GM23338 (cell line): Measurements from ENCODE around the gene DMD. TPM values are rescaled to one million over a fixed set of nuclear protein-coding genes. Genes with fewer than 3 reads are reported as not detected.

ENCODE experiments used
- ATAC-seq: fragments of 200-7000 bp; cut with Tn5 transposase; 3 replicates; pipeline ENCODE4 v1.9.1; 2020
- DNase-seq: peaks from one replicate; pipeline ENCODE4 v3.0.0-alpha.2; 2015; ENCODE audit warnings: low spot score
- H2AFZ ChIP-seq: fragments of 200-600 bp; sonication (generic); 2 replicates; pipeline ENCODE4 v1.8.0; 2016; ENCODE audit warnings: antibody characterized with exemption, mild to moderate bottlenecking, moderate library complexity
- H3F3A ChIP-seq: fragments of 200-600 bp; sonication (generic); replicated peaks from 2 replicates; pipeline ENCODE4 v1.8.0; 2017; ENCODE audit warnings: antibody characterized with exemption, mixed run types, low read depth
- H3K27ac ChIP-seq: fragments of 200-600 bp; sonication (generic); 2 replicates; pipeline ENCODE4 v1.6.1; 2016; ENCODE audit warnings: low read depth
- H3K27me3 ChIP-seq: fragments of 200-600 bp; sonication (generic); 2 replicates; pipeline ENCODE4 v1.8.0; 2016; ENCODE audit warnings: mild to moderate bottlenecking, mixed run types, moderate library complexity; ENCODE audit not compliant: insufficient read depth
- H3K36me3 ChIP-seq: fragments of 200-600 bp; sonication (generic); 2 replicates; pipeline ENCODE4 v1.8.0; 2016; ENCODE audit warnings: mild to moderate bottlenecking; ENCODE audit not compliant: insufficient read depth
- H3K4me1 ChIP-seq: fragments of 200-600 bp; sonication (generic); 2 replicates; pipeline ENCODE4 v1.8.0; 2016; ENCODE audit warnings: mild to moderate bottlenecking, moderate library complexity; ENCODE audit not compliant: insufficient read depth
- H3K4me2 ChIP-seq: fragments of 200-600 bp; sonication (generic); 2 replicates; pipeline ENCODE4 v1.7.1; 2017; ENCODE audit warnings: mixed run types
- H3K4me3 ChIP-seq: fragments of 200-600 bp; sonication (generic); 2 replicates; pipeline ENCODE4 v1.6.1; 2016; ENCODE audit warnings: mixed run types
- H3K79me2 ChIP-seq: fragments of 200-600 bp; sonication (generic); replicated peaks from 2 replicates; pipeline ENCODE4 v1.8.0; 2017; ENCODE audit warnings: mild to moderate bottlenecking; ENCODE audit not compliant: insufficient read depth
- H3K9me2 ChIP-seq: fragments of 200-600 bp; sonication (generic); 2 replicates; pipeline ENCODE4 v1.8.0; 2017; ENCODE audit not compliant: insufficient read depth
- H4K20me1 ChIP-seq: fragments of 200-600 bp; sonication (generic); replicated peaks from 2 replicates; pipeline ENCODE4 v1.8.0; 2017; ENCODE audit warnings: mild to moderate bottlenecking; ENCODE audit not compliant: insufficient read depth
- H3K27ac Mint-ChIP-seq: 2 replicates; pipeline ENCODE4 v1.8.0; 2020; ENCODE audit warnings: inconsistent platforms, mild to moderate bottlenecking, moderate library complexity, mixed read lengths
- H3K27me3 Mint-ChIP-seq: 3 replicates; pipeline ENCODE4 v1.8.0; 2022; ENCODE audit warnings: low read depth, mild to moderate bottlenecking, moderate library complexity, mixed read lengths, inconsistent platforms; ENCODE audit not compliant: insufficient read depth, poor library complexity
- H3K36me3 Mint-ChIP-seq: 3 replicates; pipeline ENCODE4 v1.8.0; 2021; ENCODE audit warnings: low read depth, mild to moderate bottlenecking, inconsistent platforms, moderate library complexity, mixed read lengths
- H3K4me1 Mint-ChIP-seq: 3 replicates; pipeline ENCODE4 v1.8.0; 2020; ENCODE audit warnings: mild to moderate bottlenecking, inconsistent platforms, mixed read lengths
- H3K4me3 Mint-ChIP-seq: 3 replicates; pipeline ENCODE4 v1.8.0; 2021; ENCODE audit warnings: moderate library complexity, mild to moderate bottlenecking, inconsistent platforms, mixed read lengths
- H3K9me3 Mint-ChIP-seq: 3 replicates; pipeline ENCODE4 v1.8.0; 2020; ENCODE audit warnings: moderate library complexity, mild to moderate bottlenecking, inconsistent platforms, mixed read lengths
- CREB1 ChIP-seq: fragments of 250-450 bp; sonication (Bioruptor Pico); IDR thresholded peaks from 2 replicates; pipeline ENCODE4 v1.5.0; 2020; ENCODE audit warnings: low read depth, mild to moderate bottlenecking, moderate library complexity
- CTCF ChIP-seq, 2 experiments: fragments of 200-600 bp in 1 of 2; sonication (generic) in 1 of 2; conservative IDR thresholded peaks; 2 replicates each; pipeline versions ENCODE4 v1.5.1 to v1.6.1; 2016 to 2017; ENCODE audit warnings: antibody characterized with exemption in 2 of 2, low read depth in 2 of 2, mild to moderate bottlenecking in 2 of 2, moderate library complexity in 1 of 2
- ETS1 ChIP-seq: IDR thresholded peaks from 2 replicates; pipeline ENCODE4 v1.6.1; 2016; ENCODE audit warnings: antibody characterized with exemption
- EZH2 ChIP-seq: fragments of 200-600 bp; sonication (generic); IDR thresholded peaks from one replicate; pipeline ENCODE4 v1.8.0; 2017; ENCODE audit warnings: antibody characterized with exemption, mild to moderate bottlenecking, low read depth; ENCODE audit not compliant: unreplicated experiment
- EZH2phosphoT487 ChIP-seq: fragments of 200-600 bp; sonication (generic); IDR thresholded peaks from one replicate; pipeline ENCODE4 v1.8.1; 2018; ENCODE audit warnings: antibody characterized with exemption; ENCODE audit not compliant: unreplicated experiment
- JUNB ChIP-seq: IDR thresholded peaks from one replicate; pipeline ENCODE4 v1.6.1; 2016; ENCODE audit warnings: antibody characterized with exemption; ENCODE audit not compliant: unreplicated experiment
- NANOG ChIP-seq: IDR thresholded peaks from 2 replicates; pipeline ENCODE4 v1.6.1; 2016; ENCODE audit warnings: antibody characterized with exemption, borderline replicate concordance
- POLR2AphosphoS5 ChIP-seq: IDR thresholded peaks from 2 replicates; pipeline ENCODE4 v1.6.1; 2016; ENCODE audit warnings: antibody characterized with exemption, low read depth
- REST ChIP-seq: IDR thresholded peaks from one replicate; pipeline ENCODE4 v1.6.1; 2018; ENCODE audit warnings: antibody characterized with exemption; ENCODE audit not compliant: unreplicated experiment
- STAT1 ChIP-seq: IDR thresholded peaks from one replicate; pipeline ENCODE4 v1.6.1; 2016; ENCODE audit warnings: antibody characterized with exemption; ENCODE audit not compliant: unreplicated experiment
- ZNF114 ChIP-seq: fragments of 250-450 bp; sonication (Bioruptor Pico); IDR thresholded peaks from 2 replicates; pipeline ENCODE4 v1.5.0; 2020; ENCODE audit warnings: mild to moderate bottlenecking, moderate library complexity
- ZNF331 ChIP-seq: fragments of 250-450 bp; sonication (Bioruptor Pico); IDR thresholded peaks from 2 replicates; pipeline ENCODE4 v1.5.0; 2020; ENCODE audit warnings: low read depth, mild to moderate bottlenecking, moderate library complexity
- ZNF462 ChIP-seq: fragments of 250-450 bp; sonication (Bioruptor Pico); IDR thresholded peaks from 2 replicates; pipeline ENCODE4 v1.5.0; 2020; ENCODE audit warnings: mild to moderate bottlenecking, moderate library complexity
- polyA plus RNA-seq: library from polyadenylated mRNA; unstranded; fragments of >200 nt; fragmentation: Nextera tagmentation; extraction: Ambion mirVana; gene quantifications from 2 replicates; pipeline ENCODE4 v1.2.1, GENCODE V29; 2016
- total RNA-seq: library from RNA; depleted of rRNA; stranded (reverse); fragments of >200 nt; shearing (Covaris generic); gene quantifications from 2 replicates; pipeline ENCODE4 v1.2.3, GENCODE V29; 2014

The DMD gene
- total and polyA plus RNA-seq, 2 experiments from 2014 or later, result 4.5 to 7.6 TPM

- H2AFZ ChIP-seq, result no peak overlapping the region
- H3K9me3 Mint-ChIP-seq, result no peaks in the 10 kb centered on the region
- H4K20me1 ChIP-seq, result no peaks in the 10 kb centered on the region
- no peaks in the 10 kb centered on the region for H3K4me1 Mint-ChIP-seq
- no peak for ATAC-seq
- H3K79me2 ChIP-seq, result no peaks in the 10 kb centered on the region
- no peaks in the 10 kb centered on the region for H3K9me2 ChIP-seq
- H3K36me3 Mint-ChIP-seq, result no peaks in the 10 kb centered on the region
- no peaks in the 10 kb centered on the region for H3K27me3 Mint-ChIP-seq
- H3K27ac Mint-ChIP-seq, result no peak overlapping the region
- H3K4me3 ChIP-seq, result no peak overlapping the region
- DNase-seq, result no peak
- H3K4me3 Mint-ChIP-seq, result no peak overlapping the region
- TF ChIP-seq ETS1, result no peak
- no peak for TF ChIP-seq ZNF462 (CRISPR knock-in tag)
- no peak for TF ChIP-seq CREB1
- no peak for TF ChIP-seq CTCF (conservative IDR thresholded peaks at IDR 0.05; ENCODE audit: low read depth in 2 of 2)
- no peak for TF ChIP-seq STAT1
- TF ChIP-seq JUNB, result no peak
- no peak for TF ChIP-seq ZNF114
- no peak for TF ChIP-seq NANOG
- TF ChIP-seq REST, result no peak
- TF ChIP-seq ZNF331 (CRISPR knock-in tag), result no peak
- TF ChIP-seq POLR2AphosphoS5, result no peak
- no peak for TF ChIP-seq EZH2phosphoT487
- TF ChIP-seq EZH2, result no peak
- H3K4me2 ChIP-seq, result no peak overlapping the region
- no peaks in the 10 kb centered on the region for H3K27me3 ChIP-seq
- H3K4me1 ChIP-seq, result no peaks in the 10 kb centered on the region
- H3K27ac ChIP-seq, result no peak overlapping the region
- no peaks in the 10 kb centered on the region for H3F3A ChIP-seq
- H3K36me3 ChIP-seq, result no peaks in the 10 kb centered on the region
Observed at GRCh38 chrX:32395878-32396277, 815.5 kb downstream of the DMD start.
